ENCODE results near the gene KIF19.

DNA sequence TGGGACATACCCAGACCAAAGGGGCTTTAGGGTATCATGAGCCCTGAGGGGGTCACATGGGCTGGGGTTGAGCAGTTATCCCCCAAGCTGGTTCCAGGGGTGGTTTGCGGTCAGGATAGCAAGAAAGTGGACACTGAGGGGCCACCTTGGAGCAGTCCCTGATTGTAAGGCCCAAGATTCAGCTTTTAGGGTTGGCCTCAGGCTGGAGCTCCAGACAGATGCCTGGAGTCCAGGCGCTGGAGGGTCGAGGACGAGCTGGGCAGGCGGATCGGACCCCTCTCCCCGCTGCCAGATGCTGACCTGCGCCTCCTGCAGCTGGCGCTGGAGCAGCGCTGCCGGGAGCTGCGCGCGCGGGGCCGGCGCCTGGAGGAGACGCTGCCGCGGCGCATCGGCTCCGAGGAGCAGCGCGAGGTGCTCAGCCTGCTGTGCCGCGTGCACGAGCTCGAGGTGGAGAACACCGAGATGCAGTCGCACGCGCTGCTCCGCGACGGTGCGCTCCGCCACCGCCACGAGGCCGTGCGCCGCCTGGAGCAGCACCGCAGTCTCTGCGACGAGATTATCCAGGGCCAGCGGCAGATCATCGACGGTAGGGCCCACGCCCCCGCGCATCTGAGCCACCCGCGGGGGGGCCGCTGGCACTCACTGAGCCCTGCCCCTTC lies 25.7 kb downstream of the KIF19 start:
- TF ChIP-seq, protein P1, sequence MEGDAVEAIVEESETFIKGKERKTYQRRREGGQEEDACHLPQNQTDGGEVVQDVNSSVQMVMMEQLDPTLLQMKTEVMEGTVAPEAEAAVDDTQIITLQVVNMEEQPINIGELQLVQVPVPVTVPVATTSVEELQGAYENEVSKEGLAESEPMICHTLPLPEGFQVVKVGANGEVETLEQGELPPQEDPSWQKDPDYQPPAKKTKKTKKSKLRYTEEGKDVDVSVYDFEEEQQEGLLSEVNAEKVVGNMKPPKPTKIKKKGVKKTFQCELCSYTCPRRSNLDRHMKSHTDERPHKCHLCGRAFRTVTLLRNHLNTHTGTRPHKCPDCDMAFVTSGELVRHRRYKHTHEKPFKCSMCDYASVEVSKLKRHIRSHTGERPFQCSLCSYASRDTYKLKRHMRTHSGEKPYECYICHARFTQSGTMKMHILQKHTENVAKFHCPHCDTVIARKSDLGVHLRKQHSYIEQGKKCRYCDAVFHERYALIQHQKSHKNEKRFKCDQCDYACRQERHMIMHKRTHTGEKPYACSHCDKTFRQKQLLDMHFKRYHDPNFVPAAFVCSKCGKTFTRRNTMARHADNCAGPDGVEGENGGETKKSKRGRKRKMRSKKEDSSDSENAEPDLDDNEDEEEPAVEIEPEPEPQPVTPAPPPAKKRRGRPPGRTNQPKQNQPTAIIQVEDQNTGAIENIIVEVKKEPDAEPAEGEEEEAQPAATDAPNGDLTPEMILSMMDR (IDR thresholded peaks at IDR 0.05): no peak
- TF ChIP-seq POLR2A (IDR thresholded peaks at IDR 0.05): no peak

Data from heart left ventricle (tissue), 13 donors.